Stomach (tissue), 4 donors: ENCODE measurements around the gene PDLIM3.

Source experiments
- CTCF ChIP-seq, 7 experiments: fragments of 450-650 bp in 4 of 7; fragments of 200-600 bp in 3 of 7; sonication (generic) in 3 of 7; IDR thresholded peaks; one replicate each; pipeline ENCODE4 v1.5.1; 2016 to 2019; ENCODE audit warnings: antibody characterized with exemption in 7 of 7, control low read depth in 2 of 7, mild to moderate bottlenecking in 1 of 7
- EP300 ChIP-seq: sonication (generic); formaldehyde crosslinking; IDR thresholded peaks from one replicate; pipeline ENCODE4 v1.6.1; 2017; ENCODE audit warnings: antibody characterized with exemption
- POLR2A ChIP-seq, 4 donors: fragments of 450-650 bp; IDR thresholded peaks; one replicate each; pipeline ENCODE4 v1.6.1; 2016; ENCODE audit warnings: antibody characterized with exemption in 4 of 4, control low read depth in 2 of 4, mild to moderate bottlenecking in 1 of 4, moderate library complexity in 1 of 4

GRCh38 chr4:185566425-185566824 is 31.1 kb upstream of the PDLIM3 start:
- TF ChIP-seq CTCF (IDR thresholded peaks at IDR 0.05): no peak
- TF ChIP-seq EP300: no peak
- no peak for TF ChIP-seq POLR2A (IDR thresholded peaks at IDR 0.05)
